GM12878 (cell line): ENCODE results near the gene SLC12A7. TPM values are rescaled to one million over a fixed set of nuclear protein-coding genes. Genes with fewer than 3 reads are reported as not detected.

Experiments
- ATAC-seq: fragments of 200-7000 bp; cut with Tn5 transposase; 3 replicates; pipeline ENCODE4 v1.9.1; 2020; ENCODE audit warnings: mild to moderate bottlenecking, moderate library complexity
- BruUV-seq: library from RNA; stranded (reverse); fragments of 400-500 nt; replicated peaks from 2 replicates; lab custom pipeline; 2021; lab: Mats Ljungman, UMichigan
- CTCF ChIA-PET: fragments of 300-600 bp; sonication (Branson Sonifier 250); formaldehyde crosslinking; extraction: SDS; loops from one replicate; lab custom pipeline; 2021; ENCODE audit warnings: inconsistent platforms; lab: Yijun Ruan, JAX
- POLR2A ChIA-PET: fragments of 350-600 bp; formaldehyde crosslinking; extraction: SDS; loops from one replicate; lab custom pipeline; 2021; ENCODE audit warnings: inconsistent platforms; lab: Charles Lee
- RAD21 ChIA-PET: fragments of 300-600 bp; sonication (Branson Sonifier 250); formaldehyde crosslinking; loops from one replicate; lab custom pipeline; 2023; ENCODE audit warnings: antibody characterized with exemption; ENCODE audit not compliant: unreplicated experiment; lab: Charles Lee
- SMC1A ChIA-PET: fragments of 300-600 bp; sonication (Branson Sonifier 250); formaldehyde crosslinking; loops from one replicate; lab custom pipeline; 2023; ENCODE audit not compliant: unreplicated experiment, uncharacterized antibody; lab: Charles Lee
- DNase-seq: peaks from one replicate; pipeline ENCODE4 v3.0.0-alpha.2; 2011; ENCODE audit warnings: low read depth, low spot score
- FAIRE-seq: peaks from 3 replicates; lab custom pipeline; 2011; peaks lifted over from hg19 to GRCh38; lab: Jason Lieb, UNC
- H2AFZ ChIP-seq: 2 replicates; pipeline ENCODE4 v1.6.0; 2011; ENCODE audit warnings: low read depth, low read length, control low read depth; ENCODE audit not compliant: control insufficient read depth
- H3K27ac ChIP-seq: 2 replicates; pipeline ENCODE4 v1.5.1; 2011; ENCODE audit warnings: control low read depth; ENCODE audit not compliant: control insufficient read depth, insufficient read depth
- H3K27me3 ChIP-seq, 2 experiments: replicated peaks in 1 of 2; 2 replicates each; pipeline versions ENCODE4 v1.6.0 to v1.6.1; 2011; ENCODE audit warnings: low read length in 1 of 2; ENCODE audit not compliant: control insufficient read depth in 2 of 2, insufficient read depth in 2 of 2
- H3K36me3 ChIP-seq, 2 experiments: 2 replicates each; pipeline ENCODE4 v1.5.1; 2011; ENCODE audit warnings: low read length in 1 of 2; ENCODE audit not compliant: control insufficient read depth in 2 of 2, insufficient read depth in 2 of 2
- H3K4me1 ChIP-seq: 2 replicates; pipeline ENCODE4 v1.6.1; 2011; ENCODE audit warnings: mild to moderate bottlenecking, low read length, moderate library complexity, mixed read lengths; ENCODE audit not compliant: control insufficient read depth, insufficient read depth
- H3K4me2 ChIP-seq: 2 replicates; pipeline ENCODE4 v1.6.0; 2011; ENCODE audit warnings: control low read depth; ENCODE audit not compliant: control insufficient read depth, insufficient read depth
- H3K4me3 ChIP-seq: fragments of 200-600 bp; sonication (generic); 2 replicates; pipeline ENCODE4 v1.5.1; 2016
- H3K79me2 ChIP-seq: 2 replicates; pipeline ENCODE4 v1.6.0; 2011; ENCODE audit warnings: low read length; ENCODE audit not compliant: control insufficient read depth, insufficient read depth
- H3K9ac ChIP-seq: 2 replicates; pipeline ENCODE4 v1.8.0; 2011; ENCODE audit warnings: low read length, control low read depth, mixed read lengths; ENCODE audit not compliant: control insufficient read depth, insufficient read depth
- H3K9me3 ChIP-seq: replicated peaks from 3 replicates; pipeline ENCODE4 v1.5.1; 2011; ENCODE audit warnings: mild to moderate bottlenecking, low read length; ENCODE audit not compliant: control insufficient read depth, insufficient read depth
- H4K20me1 ChIP-seq: 2 replicates; pipeline ENCODE4 v1.6.0; 2011; ENCODE audit not compliant: control insufficient read depth, insufficient read depth
- ATF3 ChIP-seq: IDR thresholded peaks from 2 replicates; pipeline ENCODE4 v1.6.1; 2011; ENCODE audit warnings: low read depth, mild to moderate bottlenecking, low read length, moderate library complexity, borderline replicate concordance; ENCODE audit errors: extremely low read depth
- BACH1 ChIP-seq: fragments of 450-650 bp; IDR thresholded peaks from 2 replicates; pipeline ENCODE4 v1.6.1; 2017; ENCODE audit warnings: mild to moderate bottlenecking, borderline replicate concordance
- CHD2 ChIP-seq: IDR thresholded peaks from 2 replicates; pipeline ENCODE4 v1.6.1; 2011; ENCODE audit warnings: low read depth, low read length, improper control_type of control experiment, borderline replicate concordance
- CUX1 ChIP-seq: IDR thresholded peaks from 2 replicates; pipeline ENCODE4 v1.6.1; 2012; ENCODE audit warnings: improper control_type of control experiment, low read depth, low read length; ENCODE audit not compliant: insufficient replicate concordance
- MAX ChIP-seq: IDR thresholded peaks from 2 replicates; pipeline ENCODE4 v1.6.1; 2012; ENCODE audit warnings: low read depth, low read length, improper control_type of control experiment
- MEF2A ChIP-seq: IDR thresholded peaks from 2 replicates; pipeline ENCODE4 v1.6.1; 2011; ENCODE audit warnings: low read depth, mild to moderate bottlenecking, low read length, moderate library complexity; ENCODE audit not compliant: insufficient read depth
- MEF2B ChIP-seq: fragments of 450-650 bp; IDR thresholded peaks from 2 replicates; pipeline ENCODE4 v1.6.1; 2018; ENCODE audit warnings: mild to moderate bottlenecking, moderate library complexity; ENCODE audit not compliant: partially characterized antibody, poor library complexity, severe bottlenecking
- NFXL1 ChIP-seq: fragments of 450-650 bp; IDR thresholded peaks from 2 replicates; pipeline ENCODE4 v1.6.1; 2017; ENCODE audit warnings: antibody characterized with exemption, mild to moderate bottlenecking, borderline replicate concordance
- NFYA ChIP-seq: IDR thresholded peaks from 2 replicates; pipeline ENCODE4 v1.6.1; 2011; ENCODE audit warnings: low read depth, mild to moderate bottlenecking, low read length, improper control_type of control experiment, borderline replicate concordance
- RFX5 ChIP-seq: IDR thresholded peaks from 2 replicates; pipeline ENCODE4 v1.6.1; 2011; ENCODE audit warnings: low read depth, low read length, improper control_type of control experiment
- SMC3 ChIP-seq: IDR thresholded peaks from 2 replicates; pipeline ENCODE4 v1.6.1; 2011; ENCODE audit warnings: low read length, improper control_type of control experiment, borderline replicate concordance
- SREBF2 ChIP-seq: IDR thresholded peaks from 2 replicates; pipeline ENCODE4 v1.6.1; 2012; ENCODE audit warnings: mild to moderate bottlenecking, low read length
- SRF ChIP-seq, 2 experiments: IDR thresholded peaks; 2 replicates each; pipeline ENCODE4 v1.6.1; 2011; ENCODE audit warnings: low read depth in 2 of 2, low read length in 2 of 2, mild to moderate bottlenecking in 1 of 2, moderate library complexity in 1 of 2
- TAF1 ChIP-seq: IDR thresholded peaks from 2 replicates; pipeline ENCODE4 v1.6.1; 2011; ENCODE audit warnings: mild to moderate bottlenecking, low read depth, low read length, borderline replicate concordance
- ZNF217 ChIP-seq: fragments of 450-650 bp; IDR thresholded peaks from 2 replicates; pipeline ENCODE4 v1.6.1; 2017; ENCODE audit warnings: antibody characterized with exemption, mild to moderate bottlenecking
- WGBS: methylation state at CpG from one replicate; pipeline ENCODE4 v1.1.6; 2016; ENCODE audit warnings: low lambda C conversion rate; ENCODE audit not compliant: insufficient replicate concordance, insufficient coverage; ENCODE audit errors: missing lambda C conversion rate; 5-methylcytosine and 5-hydroxymethylcytosine counted together
- in situ Hi-C: fragments of 300-500 bp; cut with MboI; formaldehyde crosslinking; loops from 9 replicates; pipeline ENCODE4 v1.14.3; 2018; ENCODE audit warnings: mixed read lengths
- intact Hi-C: fragments of 100-400 bp; cut with micrococcal nuclease; formaldehyde crosslinking; loops from one replicate; pipeline ENCODE4 v1.14.2; 2022; ENCODE audit not compliant: unreplicated experiment
- polyA plus RNA-seq, 11 experiments: library from polyadenylated mRNA; depleted of rRNA in 4 of 11; unstranded in 6 of 11; stranded (reverse) in 5 of 11; fragments of >200 nt; fragmentation: Nextera tagmentation in 4 of 11; fragmentation: Illumina TruSeq in 1 of 11; extraction: Ambion mirVana in 4 of 11; extraction: Trizol in 1 of 11; gene quantifications; 1 replicate in 1 of 11; 2 replicates in 10 of 11; pipeline versions ENCODE4 v1.2.1 to v1.2.3, GENCODE V29; 2011 to 2016; ENCODE audit warnings: inconsistent platforms in 2 of 11, missing spikeins in 2 of 11, low read depth in 1 of 11
- total RNA-seq, 4 experiments: library from RNA; depleted of rRNA in 3 of 4; stranded (reverse); fragments of >200 nt in 3 of 4; fragmentation: Illumina TruSeq in 1 of 4; extraction: Trizol in 1 of 4; gene quantifications; 2 replicates each; pipeline versions ENCODE4 v1.2.1 to v1.2.3, GENCODE V29; 2013 to 2021

The SLC12A7 gene
- total and polyA plus RNA-seq, 10 of the 15 experiments (the other 5 are each of a cell fraction or from before 2014, with no cell fraction given), result 0.10 to 10.0 (median 2.9) TPM

- H3K4me1 ChIP-seq, result no peaks in the 10 kb centered on the region
- no peaks in the 10 kb centered on the region for H3K79me2 ChIP-seq
- H3K4me3 ChIP-seq, result no peak overlapping the region
- H3K27me3 ChIP-seq, result no peaks in the 10 kb centered on the region; a peak in 1 of 4 replicates
- no TSS peak for BruUV-seq
- H3K9ac ChIP-seq, result no peak overlapping the region
- SMC1A ChIA-PET, result interaction anchor here (2.6 kb wide), 1 partner anchor 10 kb away, joined by 8 read pairs; no protein-coding TSS in a partner anchor
- no peak for ATAC-seq
- WGBS, result 55% methylated on average over 34 of the region's 34 CpGs
- no peak for DNase-seq
- no peaks in the 10 kb centered on the region for H3K9me3 ChIP-seq
- intact Hi-C loops (no loop called here), in situ Hi-C loops (no loop called here)
- H3K27ac ChIP-seq, result no peak overlapping the region
- no peaks in the 10 kb centered on the region for H4K20me1 ChIP-seq
- TF ChIP-seq SRF (IDR thresholded peaks at IDR 0.05; ENCODE audit: low read depth in 2 of 2, low read length in 2 of 2), result no peak
- no peak for TF ChIP-seq BACH1
- TF ChIP-seq SMC3, result no peak
- no peak for TF ChIP-seq MEF2B
- TF ChIP-seq CHD2, result no peak
- TF ChIP-seq CUX1, result no peak
- no peak for TF ChIP-seq RFX5
- TF ChIP-seq MEF2A, result no peak
- TF ChIP-seq NFYA, result no peak
- TF ChIP-seq TAF1, result no peak
- TF ChIP-seq ATF3, result no peak
- no peak for TF ChIP-seq MAX
- TF ChIP-seq ZNF217, result no peak
- TF ChIP-seq SREBF2, result no peak
- TF ChIP-seq NFXL1, result no peak
- no peaks in the 10 kb centered on the region for H3K36me3 ChIP-seq
- H3K4me2 ChIP-seq, result no peak overlapping the region
- RAD21 ChIA-PET, result no interaction called here
- CTCF ChIA-PET, result interaction anchor here (1.8 kb wide), 1 partner anchor 11 kb away, joined by 11 read pairs; no protein-coding TSS in a partner anchor
- POLR2A ChIA-PET, result no interaction called here
- no peak overlapping the region for H2AFZ ChIP-seq
- FAIRE-seq, result no peak
These were observed 10.8 kb upstream of the SLC12A7 start for GRCh38 chr5:1122511-1123294.
